Heart left ventricle (tissue), 16 donors: ENCODE data around the gene CFAP157. TPM values are rescaled to one million over a fixed set of nuclear protein-coding genes. Genes with fewer than 3 reads are reported as not detected.
A peak's percentile ranks its signal among the peaks of the same experiment; 100 is the strongest.

Experiments used
- ATAC-seq, 4 donors: fragments of 200-7000 bp; cut with Tn5 transposase; one replicate each; pipeline ENCODE4 v1.9.1; 2020 to 2022; ENCODE audit warnings: moderate library complexity in 4 of 4, mild to moderate bottlenecking in 3 of 4, moderate number of reproducible peaks in 1 of 4
- DNase-seq, 5 donors: peaks; one replicate each; pipeline ENCODE4 v3.0.0-alpha.2; 2020
- H3K27ac ChIP-seq, 12 donors: fragments of 200-600 bp; sonication (generic) in 4 of 12; one replicate each; pipeline versions ENCODE4 v1.5.0 to v1.8.0; 2016 to 2022; ENCODE audit warnings: mild to moderate bottlenecking in 2 of 12
- H3K27me3 ChIP-seq, 9 donors: fragments of 200-600 bp; sonication (generic) in 2 of 9; one replicate each; pipeline versions ENCODE4 v1.5.1 to v1.8.0; 2016 to 2022; ENCODE audit warnings: mild to moderate bottlenecking in 3 of 9
- H3K36me3 ChIP-seq, 9 donors: fragments of 200-600 bp; sonication (generic) in 2 of 9; one replicate each; pipeline versions ENCODE4 v1.5.0 to v1.8.0; 2018 to 2022; ENCODE audit warnings: mild to moderate bottlenecking in 2 of 9
- H3K4me1 ChIP-seq, 12 donors: fragments of 200-600 bp; sonication (generic) in 4 of 12; one replicate each; pipeline versions ENCODE4 v1.5.0 to v1.8.0; 2016 to 2022; ENCODE audit warnings: mild to moderate bottlenecking in 3 of 12
- H3K4me3 ChIP-seq, 12 donors: fragments of 200-600 bp; sonication (generic) in 4 of 12; one replicate each; pipeline versions ENCODE4 v1.5.0 to v1.8.0; 2017 to 2022; ENCODE audit warnings: mild to moderate bottlenecking in 9 of 12, moderate library complexity in 4 of 12
- H3K9me3 ChIP-seq, 12 donors: fragments of 200-600 bp; sonication (generic) in 4 of 12; one replicate each; pipeline versions ENCODE4 v1.5.0 to v1.8.0; 2016 to 2022; ENCODE audit warnings: mild to moderate bottlenecking in 1 of 12
- CTCF ChIP-seq, 12 donors: fragments of 200-600 bp; sonication (generic) in 4 of 12; IDR thresholded peaks; one replicate each; pipeline versions ENCODE4 v1.5.0 to v1.8.0; 2018 to 2022; ENCODE audit warnings: antibody characterized with exemption in 12 of 12, mild to moderate bottlenecking in 5 of 12
- POLR2A ChIP-seq, 2 donors: fragments of 450-650 bp; IDR thresholded peaks; one replicate each; pipeline ENCODE4 v1.6.1; 2017; ENCODE audit warnings: antibody characterized with exemption in 2 of 2, mild to moderate bottlenecking in 2 of 2, moderate library complexity in 2 of 2
- WGBS, 4 donors: extraction: QIAGEN DNeasy Blood & Tissue Kit in 2 of 4; methylation state at CpG; one replicate each; pipeline versions ENCODE4 v1.1.5 to v1.1.7; 2013 to 2018; 5-methylcytosine and 5-hydroxymethylcytosine counted together
- intact Hi-C, 10 donors: fragments of 100-400 bp; cut with DNase I; formaldehyde crosslinking; loops; one replicate each; pipeline versions ENCODE4 v1.11.1 to v1.14.2; 2022
- polyA plus RNA-seq, 2 donors: library from polyadenylated mRNA; stranded (reverse); fragments of 200-250 nt; gene quantifications; one replicate each; pipeline ENCODE4 v1.2.3, GENCODE V29; 2013
- total RNA-seq, 9 donors: library from RNA; depleted of rRNA in 2 of 9; stranded (reverse); fragments of >200 nt in 2 of 9; fragmentation: NEBNext Ultra II Directional in 3 of 9; extraction: Animal tissue kit (Norgen Biotek cat#: 25700) in 3 of 9; gene quantifications; one replicate each; pipeline versions ENCODE4 v1.1.0 to v1.2.4, GENCODE V29; 2016 to 2023
- donor health status: ischemic (EF 13 %, LVEDD 7.1; RV severe dilation, severe dysfunction).
- donor health status: healthy with polysubstance abuse.
- donor health status: DM: no; HTN: yes; CAD: no.
- donor health status: DM: no; HTN: no; CAD: no.
- donor health status: ischemic (EF 25% LVEDD 6.9; RV normal size, moderate dysfunction).
- donor health status: ischemic (EF 25% LVEDD 5.7; RV mildly dilated, moderate dysfunction).
- donor health status: healthy.
- donor health status: DM: yes; HTN: yes; CAD: no.
- donor health status: ischemic (EF 35%, LVEDD 5.7; RV mildly dilated, moderate dysfunction).
- donor health status: nonischemic (EF 11% LVEDD 7.7; RV severe dilation, severe dysfunction).
- donor health status: DM: yes; HTN: yes; CAD: no.
- donor health status: PGD.
- donor health status: ischemic (EF 29% LVEDD 5.4; RV normal size, mild dysfunction).
- donor health status: nonischemic (EF 23%, LVEDD 6.1; RV moderate dilation, normal function).

Gene CFAP157
- total and polyA plus RNA-seq, 11 donors, result 0.08 to 0.87 (median 0.11) TPM; not detected in 7

- Histone ChIP-seq H3K4me1 (peaks cover 0 to 14% (median 8%) of the 10 kb centered on the region in 12 donors), H3K9me3 (no peaks in the 10 kb centered on the region), H3K27me3 (no peaks in the 10 kb centered on the region), H3K36me3 (peaks cover 0 to 2% (median 0%) of the 10 kb centered on the region in 9 donors), H3K27ac (no peak overlapping the region), H3K4me3 (no peak overlapping the region)
- 72 to 78% (median 75%) methylated on average over 5 of the region's 5 CpGs for WGBS, 4 donors
- ATAC-seq (no peak), DNase-seq (no peak)
- intact Hi-C loops, result no loop called here
- TF ChIP-seq POLR2A (IDR thresholded peaks at IDR 0.05) (no peak), CTCF (IDR thresholded peaks at IDR 0.05) (no peak)
Observed at GRCh38 chr9:127697575-127697974, 9.2 kb upstream of the CFAP157 start.

DNA sequence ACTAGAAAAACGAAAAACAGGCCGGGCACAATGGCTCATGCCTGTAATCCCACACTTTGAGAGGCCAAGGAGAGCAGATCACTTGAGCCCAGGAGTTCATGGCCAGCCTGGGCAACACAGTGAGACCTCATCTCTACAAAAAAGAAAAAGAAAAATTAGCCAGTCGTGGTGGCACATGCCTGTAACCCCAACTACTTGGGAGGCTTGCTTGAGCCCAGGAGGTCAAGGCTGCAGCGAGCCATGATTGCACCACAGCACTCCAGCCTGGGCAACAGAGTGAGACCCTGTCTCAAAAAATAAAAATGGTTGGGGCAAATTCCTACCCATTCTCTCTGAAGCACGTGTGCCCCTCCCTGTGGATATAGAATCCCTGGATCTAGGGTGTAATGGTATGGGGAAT is 8.4 kb upstream of the CFAP157 start:
- 96 to 97% (median 96%) methylated on average over 5 of the region's 5 CpGs for WGBS, 4 donors
- no peaks in the 10 kb centered on the region for H3K27me3 ChIP-seq
- H3K4me3 ChIP-seq, result no peak overlapping the region
- no peak for TF ChIP-seq CTCF (IDR thresholded peaks at IDR 0.05)
- no peak for TF ChIP-seq POLR2A (IDR thresholded peaks at IDR 0.05)
- H3K36me3 ChIP-seq, result no peaks in the 10 kb centered on the region
- H3K4me1 ChIP-seq, result peaks cover 0 to 14% (median 8%) of the 10 kb centered on the region in 12 donors
- no peaks in the 10 kb centered on the region for H3K9me3 ChIP-seq
- no peak for ATAC-seq
- DNase-seq, result no peak
- H3K27ac ChIP-seq, result peak overlapping the region in 7 of 12 donors; percentile 84 to 90 (median 88)
- intact Hi-C loops, result no loop called here

GRCh38 chr9:127698985-127699670 is 7.7 kb upstream of the CFAP157 start:
- H3K27ac ChIP-seq, result peak overlapping the region; percentile 26 to 92 (median 87)
- TF ChIP-seq POLR2A (IDR thresholded peaks at IDR 0.05), result peak in 1 of 2 donors; percentile 67
- peak in 4 of 12 donors; percentile 16 to 29 (median 24) for TF ChIP-seq CTCF (IDR thresholded peaks at IDR 0.05)

GRCh38 chr9:127700140-127700539 is 6.6 kb upstream of the CFAP157 start:
- TF ChIP-seq POLR2A (IDR thresholded peaks at IDR 0.05), result no peak
- no peak for TF ChIP-seq CTCF (IDR thresholded peaks at IDR 0.05)
- Histone ChIP-seq H3K27me3 (no peaks in the 10 kb centered on the region), H3K9me3 (no peaks in the 10 kb centered on the region), H3K27ac (peak overlapping the region in 9 of 12 donors; percentile 69 to 90 (median 86)), H3K4me3 (no peak overlapping the region), H3K36me3 (no peaks in the 10 kb centered on the region), H3K4me1 (peaks cover 0 to 14% (median 8%) of the 10 kb centered on the region in 12 donors)
- no peak for ATAC-seq
- WGBS, 4 donors, result 94 to 99% (median 97%) methylated on average over 2 of the region's 2 CpGs
- intact Hi-C loops, result no loop called here
- no peak for DNase-seq

More at GRCh38 chr9:127698985-127699670, 7.7 kb upstream of the CFAP157 start:
- H3K36me3 ChIP-seq, result no peaks in the 10 kb centered on the region
- 11 to 17% (median 14%) methylated on average over 37 to 41 of the region's 41 CpGs for WGBS, 4 donors
- no peaks in the 10 kb centered on the region for H3K27me3 ChIP-seq
- intact Hi-C loops, result loop anchor here in 1 of 10 donors (1.0 kb wide), 1 partner anchor 16 kb away; the partner anchor contains the start of gene PTRH1
- H3K4me3 ChIP-seq, result peak overlapping the region in 9 of 12 donors; percentile 23 to 49 (median 38)
- no peaks in the 10 kb centered on the region for H3K9me3 ChIP-seq
- ATAC-seq (peak; percentile 99), DNase-seq (peak; percentile 97 to 99 (median 98))
- H3K4me1 ChIP-seq, result peaks cover 0 to 14% (median 8%) of the 10 kb centered on the region in 12 donors
